ENCODE measurements around the gene ALX4.

ALX4 gene

GRCh38 chr11:44235765-44236201 is 74.2 kb downstream of the ALX4 start:
- no peak for DNase-seq

- DNase-seq, result no peak
Measured at GRCh38 chr11:44229624-44230023, 80.3 kb downstream of the ALX4 start.

- DNase-seq, result no peak
Measured at GRCh38 chr11:44229098-44229497, 80.8 kb downstream of the ALX4 start.

GRCh38 chr11:44228379-44228778 is 81.6 kb downstream of the ALX4 start:
- DNase-seq, result no peak

- no peak for DNase-seq
Measured at GRCh38 chr11:44226945-44227344, 83.0 kb downstream of the ALX4 start.

GRCh38 chr11:44226490-44226889 is 83.4 kb downstream of the ALX4 start:
- no peak for DNase-seq

GRCh38 chr11:44224867-44225501 is 85.0 kb downstream of the ALX4 start:
- DNase-seq, result no peak

- no peak for DNase-seq
Measured at GRCh38 chr11:44223238-44223637, 86.7 kb downstream of the ALX4 start.

- no peak for DNase-seq
Measured at GRCh38 chr11:44221992-44222391, 87.9 kb downstream of the ALX4 start.

GRCh38 chr11:44221456-44221855 is 88.5 kb downstream of the ALX4 start:
- DNase-seq, result no peak

GRCh38 chr11:44219830-44220796 is 89.8 kb downstream of the ALX4 start:
- DNase-seq, result no peak

- DNase-seq, result no peak
Measured at GRCh38 chr11:44217432-44217831, 92.5 kb downstream of the ALX4 start.

GRCh38 chr11:44213148-44213547 is 96.8 kb downstream of the ALX4 start:
- no peak for DNase-seq

- DNase-seq, result no peak
Measured at GRCh38 chr11:44212128-44212527, 97.8 kb downstream of the ALX4 start.

Data from 8988T (cell line).